Naive thymus-derived CD8-positive, alpha-beta T cell (primary cell): ENCODE data around the gene MN1. TPM values are rescaled to one million over a fixed set of nuclear protein-coding genes. Genes with fewer than 3 reads are reported as not detected.
"Not testable (repeated sequence)": the region's sequence is repeated elsewhere in the genome, so short reads cannot be mapped to it uniquely, and the experiment has no call there.

Experiments used
- ATAC-seq, 2 donors: fragments of 150-1000 bp; cut with Tn5 transposase in 1 of 2; sonication (Bioruptor Pico), chemical (Tn5 transposase) in 1 of 2; 1 replicate in 1 of 2; 2 replicates in 1 of 2; pipeline ENCODE4 v1.10.0; 2021; ENCODE audit warnings: mild to moderate bottlenecking in 2 of 2, moderate library complexity in 2 of 2
- POLR2A ChIA-PET: fragments of 350-600 bp; sonication (Branson Sonifier 250); formaldehyde crosslinking; loops from one replicate; lab custom pipeline; 2021; ENCODE audit warnings: antibody characterized with exemption; lab: Charles Lee
- DNase-seq, 10 donors: peaks; one replicate each; pipeline versions ENCODE4 v3.0.0 to v3.0.0-alpha.2; 2020 to 2022
- H3K27ac Mint-ChIP-seq, 10 donors: one replicate each; pipeline ENCODE4 v1.8.0; 2020 to 2022; ENCODE audit warnings: mild to moderate bottlenecking in 10 of 10, mixed read lengths in 10 of 10, moderate library complexity in 4 of 10, inconsistent platforms in 1 of 10
- H3K27me3 Mint-ChIP-seq, 5 donors: one replicate each; pipeline ENCODE4 v1.8.0; 2021 to 2022; ENCODE audit warnings: mixed read lengths in 5 of 5
- H3K36me3 Mint-ChIP-seq, 3 donors: one replicate each; pipeline ENCODE4 v1.8.0; 2020 to 2022; ENCODE audit warnings: mixed read lengths in 3 of 3, mild to moderate bottlenecking in 2 of 3, inconsistent platforms in 1 of 3
- H3K4me1 Mint-ChIP-seq, 4 donors: one replicate each; pipeline ENCODE4 v1.8.0; 2021 to 2022; ENCODE audit warnings: mixed read lengths in 4 of 4
- H3K4me3 Mint-ChIP-seq, 10 donors: one replicate each; pipeline ENCODE4 v1.8.0; 2020 to 2022; ENCODE audit warnings: mild to moderate bottlenecking in 10 of 10, mixed read lengths in 10 of 10, moderate library complexity in 6 of 10, inconsistent platforms in 1 of 10
- H3K9me3 Mint-ChIP-seq, 9 donors: one replicate each; pipeline ENCODE4 v1.8.0; 2020 to 2022; ENCODE audit warnings: mixed read lengths in 9 of 9, mild to moderate bottlenecking in 3 of 9, inconsistent platforms in 1 of 9, moderate library complexity in 1 of 9
- polyA plus RNA-seq, 3 donors: library from polyadenylated mRNA; unstranded; fragments of 300-500 nt; fragmentation: Illumina TruSeq; gene quantifications; one replicate each; pipeline ENCODE4 v1.2.3, GENCODE V29; 2021
- total RNA-seq, 8 experiments: library from RNA in 2 of 8; stranded (reverse) in 2 of 8; gene quantifications; one replicate each; pipeline ENCODE4 v1.2.3 and lab custom pipeline; 2021 to 2026

Gene MN1
- total and polyA plus RNA-seq, 5 experiments from 2014 or later, result 0.10 to 0.39 (median 0.22) TPM; not detected in 2

DNA sequence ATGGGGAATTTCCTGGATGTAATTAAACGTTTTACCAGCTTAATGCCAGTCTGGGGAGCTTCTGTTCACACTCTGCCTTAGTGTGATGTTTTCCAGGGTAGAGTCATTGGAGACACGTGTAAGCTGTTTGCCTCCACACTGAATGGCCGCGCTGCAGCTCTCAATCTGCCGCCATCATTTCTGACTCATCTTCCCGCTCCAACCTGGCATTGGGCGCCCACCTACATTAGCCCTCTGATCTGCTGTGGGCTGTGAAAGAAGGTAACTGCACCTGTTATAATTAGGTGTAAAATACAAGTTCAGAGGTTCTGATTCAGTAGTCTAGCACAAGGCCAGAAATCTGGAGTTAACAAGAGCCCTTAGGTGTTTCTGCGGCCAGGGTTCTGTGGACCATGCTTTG lies 54.6 kb downstream of the MN1 start:
- POLR2A ChIA-PET, result no interaction called here
- DNase-seq, result no peak
- ATAC-seq, result no peak

DNA sequence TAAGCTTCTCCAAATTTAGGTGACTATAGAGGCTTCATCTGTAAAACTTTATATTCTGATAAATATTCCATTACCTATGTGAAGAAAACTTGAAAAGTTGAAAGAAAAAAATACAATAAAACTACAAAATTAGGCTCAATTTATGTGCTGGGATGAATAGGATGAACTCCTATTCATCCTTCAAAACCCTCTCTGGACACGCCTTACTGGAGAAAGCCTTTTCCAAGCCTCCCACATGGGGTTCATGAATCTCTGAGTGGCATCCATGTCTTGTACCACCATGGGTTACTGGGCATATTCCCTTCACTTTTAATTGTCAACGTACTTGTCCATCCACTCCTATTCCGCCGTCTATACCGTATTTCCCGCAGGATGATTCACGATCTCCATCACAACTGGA lies 55.7 kb downstream of the MN1 start:
- ATAC-seq, result no peak
- POLR2A ChIA-PET, result no interaction called here
- peaks cover 0 to 2% (median 0%) of the 10 kb centered on the region in 9 donors for H3K9me3 Mint-ChIP-seq
- no peak overlapping the region for H3K27ac Mint-ChIP-seq
- H3K4me3 Mint-ChIP-seq, result no peak overlapping the region
- H3K36me3 Mint-ChIP-seq, result no peaks in the 10 kb centered on the region
- no peak for DNase-seq
- peaks cover 0 to 4% (median 0%) of the 10 kb centered on the region in 4 donors for H3K4me1 Mint-ChIP-seq
- peaks cover 2 to 72% (median 24%) of the 10 kb centered on the region in 5 donors for H3K27me3 Mint-ChIP-seq

More for the DNA sequence above, 54.6 kb downstream of the MN1 start:
- H3K36me3 Mint-ChIP-seq, result no peaks in the 10 kb centered on the region
- H3K4me1 Mint-ChIP-seq, result peaks cover 0 to 4% (median 0%) of the 10 kb centered on the region in 4 donors
- no peak overlapping the region for H3K4me3 Mint-ChIP-seq
- H3K27ac Mint-ChIP-seq, result no peak overlapping the region
- H3K27me3 Mint-ChIP-seq, result peaks cover 2 to 76% (median 26%) of the 10 kb centered on the region in 5 donors
- peaks cover 0 to 2% (median 0%) of the 10 kb centered on the region in 9 donors for H3K9me3 Mint-ChIP-seq

DNA sequence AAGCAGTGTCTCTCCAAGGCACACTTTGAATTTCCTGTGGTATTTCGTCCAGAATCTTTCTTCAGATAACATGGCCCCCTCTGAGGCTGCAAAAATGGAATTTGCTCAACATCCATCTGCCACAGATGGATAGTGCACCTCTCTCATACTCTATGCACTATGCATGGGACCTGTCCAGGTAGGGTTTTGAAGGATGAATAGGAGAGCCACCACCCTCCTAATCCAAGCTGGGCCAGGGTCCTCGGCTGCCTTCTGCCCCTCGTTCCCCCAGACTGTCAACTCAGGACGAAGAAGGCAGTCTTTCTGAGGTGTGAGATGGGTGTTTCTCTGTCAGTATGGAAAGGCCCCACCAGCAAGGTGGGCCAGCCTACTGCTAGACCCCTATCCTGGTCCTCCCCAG lies 56.4 kb downstream of the MN1 start:
- peaks cover 0 to 4% (median 0%) of the 10 kb centered on the region in 4 donors for H3K4me1 Mint-ChIP-seq
- POLR2A ChIA-PET, result no interaction called here
- ATAC-seq (no peak), DNase-seq (no peak)
- H3K4me3 Mint-ChIP-seq, result no peak overlapping the region
- H3K27me3 Mint-ChIP-seq, result peaks cover 2 to 65% (median 20%) of the 10 kb centered on the region in 5 donors
- peaks cover 0 to 5% (median 2%) of the 10 kb centered on the region in 9 donors for H3K9me3 Mint-ChIP-seq
- no peak overlapping the region for H3K27ac Mint-ChIP-seq
- H3K36me3 Mint-ChIP-seq, result peaks cover 0 to 2% (median 0%) of the 10 kb centered on the region in 3 donors

DNA sequence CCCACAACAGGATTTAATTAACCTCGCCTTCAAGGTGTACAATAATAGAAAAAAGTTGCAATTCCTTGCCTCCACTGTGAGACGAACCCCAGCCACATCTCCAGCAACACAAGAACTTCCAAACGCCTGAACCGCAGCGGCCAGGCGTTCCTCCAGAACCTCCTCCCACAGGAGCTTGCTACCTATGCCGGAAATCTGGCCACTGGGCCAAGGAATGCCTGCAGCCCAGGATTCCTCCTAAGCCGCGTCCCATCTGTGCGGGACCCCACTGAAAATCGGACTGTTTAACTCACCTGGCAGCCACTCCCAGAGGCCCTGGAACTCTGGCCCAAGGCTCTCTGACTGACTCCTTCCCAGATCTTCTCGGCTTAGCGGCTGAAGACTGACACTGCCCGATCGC lies 57.5 kb downstream of the MN1 start:
- H3K27ac Mint-ChIP-seq, DNase-seq, H3K4me3 Mint-ChIP-seq, ATAC-seq, POLR2A ChIA-PET, H3K9me3 Mint-ChIP-seq, H3K4me1 Mint-ChIP-seq, H3K36me3 Mint-ChIP-seq: not testable (repeated sequence)
- peaks cover 0 to 54% (median 18%) of the 10 kb centered on the region in 5 donors for H3K27me3 Mint-ChIP-seq

DNA sequence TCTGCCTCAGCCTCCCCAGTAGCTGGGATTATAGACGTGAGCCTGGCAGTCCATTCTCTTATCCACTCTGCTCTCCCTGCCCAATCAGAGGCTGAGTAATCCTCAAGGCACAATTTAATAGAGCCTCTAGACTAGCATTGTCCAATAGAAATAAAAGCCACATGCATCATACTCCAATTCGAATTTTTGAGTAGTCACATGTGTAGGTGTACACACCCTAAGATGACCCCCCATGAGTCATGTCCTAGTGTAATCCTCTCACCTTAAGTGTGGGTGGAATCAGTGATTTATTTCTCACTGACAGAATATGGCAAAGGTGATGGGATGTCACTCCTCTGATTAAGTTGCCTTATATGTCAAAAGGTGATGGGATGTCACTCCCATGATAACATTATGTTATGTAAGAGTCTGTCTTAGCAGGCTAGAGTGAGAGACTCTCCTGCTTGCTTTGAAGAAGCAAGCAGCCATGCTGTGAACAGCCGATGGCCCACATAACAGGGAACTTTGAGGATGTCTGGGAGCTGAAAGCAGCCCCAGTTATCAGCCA lies 61.3 kb downstream of the MN1 start:
- Mint-ChIP-seq H3K36me3 (peaks cover 0 to 10% (median 2%) of the 10 kb centered on the region in 3 donors), H3K4me3 (no peak overlapping the region), H3K4me1 (no peaks in the 10 kb centered on the region), H3K27ac (no peak overlapping the region), H3K27me3 (peaks cover 0 to 23% (median 2%) of the 10 kb centered on the region in 5 donors), H3K9me3 (peaks cover 0 to 21% (median 11%) of the 10 kb centered on the region in 9 donors)
- ATAC-seq (no peak), DNase-seq (no peak)
- POLR2A ChIA-PET, result no interaction called here

DNA sequence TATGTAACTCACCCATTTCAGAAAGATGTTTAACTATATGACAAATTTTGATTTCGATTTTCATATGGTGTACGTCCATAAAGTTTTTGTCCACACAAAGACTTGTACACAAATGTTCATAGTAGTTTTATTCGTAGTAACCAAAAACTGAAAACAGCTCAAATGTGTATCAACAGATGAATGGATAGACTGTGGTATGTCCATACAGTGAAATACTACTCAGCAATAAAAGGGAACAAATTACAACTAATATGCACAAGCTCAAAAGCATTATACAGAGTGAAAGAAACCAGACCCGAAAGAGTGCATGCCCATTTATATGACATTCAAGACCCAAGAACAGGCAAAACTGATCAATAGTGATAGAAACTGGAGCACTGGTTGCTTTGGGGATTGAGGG lies 64.0 kb downstream of the MN1 start:
- Mint-ChIP-seq H3K36me3 (peaks cover 0 to 10% (median 2%) of the 10 kb centered on the region in 3 donors), H3K4me1 (no peaks in the 10 kb centered on the region), H3K9me3 (peaks cover 0 to 21% (median 11%) of the 10 kb centered on the region in 9 donors), H3K27me3 (peaks cover 0 to 5% (median 1%) of the 10 kb centered on the region in 5 donors), H3K27ac (no peak overlapping the region), H3K4me3 (no peak overlapping the region)
- DNase-seq (no peak), ATAC-seq (no peak)
- POLR2A ChIA-PET, result no interaction called here

DNA sequence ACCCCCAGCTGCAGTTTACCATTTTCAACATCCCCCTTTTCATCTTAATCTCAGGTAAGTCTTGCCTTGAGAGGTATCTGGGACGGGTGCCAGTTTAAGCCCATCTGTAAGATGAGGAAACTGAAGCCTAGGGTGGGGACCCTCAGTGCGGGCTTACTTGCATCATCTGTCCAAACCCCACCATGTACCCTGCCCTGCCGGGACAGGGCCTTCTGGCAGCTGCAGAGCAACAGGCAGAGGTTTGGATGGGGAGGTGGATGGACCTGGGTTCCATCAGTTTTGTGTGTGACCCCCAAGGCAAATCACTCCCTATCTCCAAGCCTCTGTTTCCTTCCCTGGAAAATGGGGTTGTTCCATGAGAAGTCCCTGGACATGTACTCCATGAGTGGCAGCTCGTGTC lies 67.5 kb downstream of the MN1 start:
- DNase-seq, result no peak
- POLR2A ChIA-PET, result no interaction called here
- ATAC-seq, result no peak

DNA sequence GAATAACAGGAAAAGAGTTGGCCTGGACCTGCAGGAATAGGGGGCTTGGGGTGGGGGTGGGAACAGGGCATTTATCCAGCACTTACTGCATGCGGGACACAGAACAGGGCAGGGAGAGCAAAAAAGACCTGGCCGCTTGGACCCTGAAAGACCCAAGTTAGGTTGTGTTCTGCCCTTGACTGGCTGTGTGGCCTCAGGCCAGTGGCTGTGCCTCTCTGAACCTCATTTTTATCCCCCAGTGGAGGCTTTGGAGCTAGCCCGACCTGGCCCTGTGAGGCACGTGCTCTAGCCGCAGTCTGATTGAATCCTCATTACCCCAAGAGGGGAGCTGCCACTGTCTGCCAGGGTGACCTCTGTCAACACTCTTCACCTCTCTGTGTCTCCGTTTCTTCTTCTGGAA lies 68.7 kb downstream of the MN1 start:
- Mint-ChIP-seq H3K27me3 (peaks cover 0 to 13% (median 4%) of the 10 kb centered on the region in 5 donors), H3K4me3 (no peak overlapping the region), H3K4me1 (no peaks in the 10 kb centered on the region), H3K36me3 (peaks cover 0 to 5% (median 0%) of the 10 kb centered on the region in 3 donors), H3K9me3 (peaks cover 0 to 11% (median 7%) of the 10 kb centered on the region in 9 donors), H3K27ac (no peak overlapping the region)
- no peak for DNase-seq
- ATAC-seq, result no peak
- POLR2A ChIA-PET, result no interaction called here

More for the DNA sequence above, 67.5 kb downstream of the MN1 start:
- Mint-ChIP-seq H3K36me3 (peaks cover 0 to 10% (median 0%) of the 10 kb centered on the region in 3 donors), H3K27ac (no peak overlapping the region), H3K4me1 (no peaks in the 10 kb centered on the region), H3K27me3 (peaks cover 0 to 8% (median 3%) of the 10 kb centered on the region in 5 donors), H3K9me3 (peaks cover 0 to 16% (median 10%) of the 10 kb centered on the region in 9 donors), H3K4me3 (no peak overlapping the region)

DNA sequence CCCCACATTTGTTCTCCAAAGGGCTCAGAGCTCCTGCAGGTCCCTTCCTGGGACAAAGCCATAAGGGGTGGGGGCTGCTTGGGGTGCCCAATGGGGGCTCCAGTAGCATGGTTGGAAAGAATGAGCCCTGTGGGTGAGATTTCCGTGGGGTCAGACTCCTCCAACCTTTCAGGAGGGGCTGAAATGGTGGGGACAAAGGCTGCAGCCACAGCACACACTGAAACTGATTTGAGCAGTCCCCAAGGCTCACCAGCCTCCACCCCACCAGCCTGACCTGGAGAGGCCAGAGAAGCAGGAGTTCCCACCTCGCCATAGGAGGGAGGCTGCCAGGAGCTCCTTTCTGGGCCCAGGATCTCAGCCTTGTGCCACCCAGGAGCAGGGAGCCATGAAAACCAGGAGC lies 69.2 kb downstream of the MN1 start:
- no peak for DNase-seq
- Mint-ChIP-seq H3K27ac (no peak overlapping the region), H3K27me3 (peaks cover under 1 to 17% (median 5%) of the 10 kb centered on the region in 5 donors), H3K4me3 (no peak overlapping the region), H3K9me3 (peaks cover 0 to 7% (median 3%) of the 10 kb centered on the region in 9 donors), H3K4me1 (peaks cover 0 to under 1% (median 0%) of the 10 kb centered on the region in 4 donors), H3K36me3 (peaks cover 0 to under 1% (median 0%) of the 10 kb centered on the region in 3 donors)
- ATAC-seq, result no peak
- POLR2A ChIA-PET, result no interaction called here

DNA sequence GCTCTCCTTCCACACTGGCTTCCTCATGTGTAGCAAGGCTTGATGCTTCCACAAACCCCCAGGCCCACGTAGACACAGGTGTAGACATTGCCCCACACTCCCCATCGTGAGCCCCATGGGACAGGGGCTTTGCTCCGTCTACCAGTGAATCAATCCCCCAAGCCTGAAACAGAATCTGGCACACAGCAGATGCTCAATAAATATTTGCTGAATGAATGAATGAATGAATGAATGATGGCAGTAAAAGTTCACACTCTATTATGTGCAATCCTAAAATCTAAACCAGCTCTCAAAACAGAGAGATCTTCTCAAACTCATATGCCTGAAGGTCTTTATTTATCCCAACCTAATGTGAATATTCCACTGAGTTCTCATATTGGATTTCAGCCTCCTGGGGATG lies 69.9 kb downstream of the MN1 start:
- ATAC-seq (no peak), DNase-seq (no peak)
- peaks cover 3 to 22% (median 5%) of the 10 kb centered on the region in 5 donors for H3K27me3 Mint-ChIP-seq
- no peaks in the 10 kb centered on the region for H3K36me3 Mint-ChIP-seq
- no peak overlapping the region for H3K27ac Mint-ChIP-seq
- peaks cover 0 to 4% (median 0%) of the 10 kb centered on the region in 4 donors for H3K4me1 Mint-ChIP-seq
- H3K9me3 Mint-ChIP-seq, result peaks cover 0 to 3% (median 0%) of the 10 kb centered on the region in 9 donors
- POLR2A ChIA-PET, result no interaction called here
- H3K4me3 Mint-ChIP-seq, result no peak overlapping the region

DNA sequence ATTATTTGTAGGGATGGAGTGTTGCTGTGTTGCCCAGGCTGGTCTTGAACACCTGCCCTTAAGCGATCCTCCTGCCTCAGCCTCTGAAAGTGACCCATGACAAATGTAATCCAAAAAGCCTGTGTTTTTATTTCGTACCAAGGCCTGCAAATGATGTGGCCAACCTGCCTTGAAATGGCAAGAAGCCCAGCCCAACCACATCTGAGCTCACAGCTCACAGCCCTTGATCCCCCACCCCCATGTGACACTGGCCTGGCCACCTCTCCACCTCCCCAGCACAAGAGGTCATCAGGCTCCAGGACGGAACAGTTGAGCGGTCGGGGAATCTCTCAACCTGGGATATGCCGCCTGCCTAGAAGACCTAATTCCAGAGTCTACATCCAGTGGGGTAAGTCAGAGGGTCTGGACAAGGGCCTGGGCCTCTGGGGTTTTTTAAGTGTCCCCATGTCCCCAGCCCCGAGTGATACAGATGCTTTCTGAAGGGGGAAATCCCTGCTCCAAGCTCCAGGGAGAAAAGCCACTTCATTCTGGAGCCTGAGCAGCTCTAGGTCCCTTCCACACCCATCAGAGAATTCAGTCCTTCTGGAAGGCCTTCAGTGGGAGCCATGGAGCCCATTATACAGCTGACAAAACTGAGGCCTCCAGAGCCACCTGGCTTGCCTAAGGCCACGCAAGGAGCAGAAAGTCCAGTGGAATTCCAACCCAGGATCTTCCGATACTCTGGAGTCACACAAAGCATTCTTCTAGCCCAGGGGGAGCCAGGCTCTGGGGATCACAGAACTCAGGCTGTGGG lies 70.7 kb downstream of the MN1 start:
- H3K27ac Mint-ChIP-seq, result no peak overlapping the region
- H3K4me1 Mint-ChIP-seq, result peaks cover 0 to 4% (median 0%) of the 10 kb centered on the region in 4 donors
- H3K4me3 Mint-ChIP-seq, result no peak overlapping the region
- no peak for ATAC-seq
- peaks cover 0 to 3% (median 0%) of the 10 kb centered on the region in 9 donors for H3K9me3 Mint-ChIP-seq
- POLR2A ChIA-PET, result no interaction called here
- DNase-seq, result no peak
- no peaks in the 10 kb centered on the region for H3K36me3 Mint-ChIP-seq
- H3K27me3 Mint-ChIP-seq, result peaks cover 3 to 22% (median 7%) of the 10 kb centered on the region in 5 donors

DNA sequence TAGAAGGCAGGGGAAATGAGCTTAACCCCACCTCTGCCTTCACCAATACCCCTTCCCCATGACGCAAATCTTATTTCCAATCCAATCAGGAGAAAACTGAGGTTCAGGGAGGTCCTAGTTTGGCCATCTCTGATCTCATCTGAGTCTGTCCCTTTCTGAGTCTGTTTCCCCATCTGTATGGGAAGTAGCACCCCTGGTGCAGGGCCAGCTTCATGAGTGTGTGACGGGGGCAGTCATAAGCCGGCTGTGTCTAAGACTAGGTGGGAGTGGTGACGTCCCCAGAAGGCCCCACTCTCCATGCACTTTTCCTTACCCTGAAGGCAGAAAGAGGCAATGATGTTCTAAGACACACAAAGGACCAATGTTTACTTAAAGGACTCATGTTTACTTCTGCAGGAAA lies 72.3 kb downstream of the MN1 start:
- no peak for DNase-seq
- POLR2A ChIA-PET, result no interaction called here
- no peak overlapping the region for H3K27ac Mint-ChIP-seq
- H3K36me3 Mint-ChIP-seq, result no peaks in the 10 kb centered on the region
- H3K9me3 Mint-ChIP-seq, result peaks cover 0 to 12% (median 0%) of the 10 kb centered on the region in 9 donors
- H3K4me3 Mint-ChIP-seq, result no peak overlapping the region
- H3K27me3 Mint-ChIP-seq, result peaks cover 3 to 28% (median 6%) of the 10 kb centered on the region in 5 donors
- ATAC-seq, result no peak
- H3K4me1 Mint-ChIP-seq, result peaks cover 0 to 4% (median 0%) of the 10 kb centered on the region in 4 donors
